GM18870 (cell line): ENCODE data around the gene FLRT2.

ENCODE experiments used
- ATAC-seq: cut with Tn5 transposase; IDR thresholded peaks from one replicate; pipeline ENCODE4 v1.9.1; 2021; ENCODE audit warnings: moderate library complexity; ENCODE audit not compliant: unreplicated experiment

Gene FLRT2

DNA sequence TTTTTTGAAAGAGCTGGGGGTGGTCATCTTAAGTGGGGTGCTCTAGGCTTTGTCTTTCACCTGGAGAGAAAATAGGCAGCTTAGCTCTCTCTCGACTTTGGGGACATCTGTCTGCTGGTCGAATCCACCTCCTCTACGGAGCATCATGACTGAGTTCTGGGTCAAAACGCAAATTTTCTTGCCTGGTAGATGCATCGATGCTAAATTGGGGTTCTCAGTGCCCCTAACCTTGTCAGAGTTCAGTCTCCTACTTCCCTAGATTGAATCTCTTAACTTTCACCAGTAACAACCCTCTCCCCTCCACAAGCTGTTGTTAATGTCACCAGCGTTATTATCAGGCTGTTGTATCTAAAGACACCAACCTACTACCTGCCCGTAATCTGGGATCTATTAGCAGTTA lies 682 bp downstream of the FLRT2 start:
- ATAC-seq = no peak

DNA sequence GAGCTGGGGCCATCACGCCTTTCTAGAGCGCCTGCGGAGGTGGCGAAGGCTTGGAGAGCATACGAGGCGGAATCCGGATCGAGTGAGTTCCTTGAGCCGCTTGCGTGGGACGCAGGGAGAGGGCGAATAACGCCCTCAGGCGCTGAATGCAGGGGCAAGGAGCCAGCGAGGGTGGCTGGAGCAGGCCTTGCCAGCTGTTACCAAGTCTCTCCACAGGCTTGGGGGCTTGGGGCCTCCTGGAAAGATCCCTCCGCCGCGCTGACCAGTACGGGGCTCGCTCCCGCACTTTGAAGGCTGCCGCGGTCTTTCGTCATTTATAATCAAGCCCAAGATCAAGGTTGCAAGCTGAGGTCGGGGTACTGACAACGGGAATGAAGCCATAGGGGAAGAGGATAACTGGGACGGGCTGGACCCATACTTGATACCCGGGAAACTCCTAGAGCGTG lies 1.2 kb downstream of the FLRT2 start:
- no peak for ATAC-seq

GRCh38 chr14:85531587-85532373 lies 1.8 kb downstream of the FLRT2 start:
- ATAC-seq = no peak

GRCh38 chr14:85532374-85533022 lies 2.6 kb downstream of the FLRT2 start:
- no peak for ATAC-seq

GRCh38 chr14:85533023-85533860 lies 3.3 kb downstream of the FLRT2 start:
- ATAC-seq = no peak

DNA sequence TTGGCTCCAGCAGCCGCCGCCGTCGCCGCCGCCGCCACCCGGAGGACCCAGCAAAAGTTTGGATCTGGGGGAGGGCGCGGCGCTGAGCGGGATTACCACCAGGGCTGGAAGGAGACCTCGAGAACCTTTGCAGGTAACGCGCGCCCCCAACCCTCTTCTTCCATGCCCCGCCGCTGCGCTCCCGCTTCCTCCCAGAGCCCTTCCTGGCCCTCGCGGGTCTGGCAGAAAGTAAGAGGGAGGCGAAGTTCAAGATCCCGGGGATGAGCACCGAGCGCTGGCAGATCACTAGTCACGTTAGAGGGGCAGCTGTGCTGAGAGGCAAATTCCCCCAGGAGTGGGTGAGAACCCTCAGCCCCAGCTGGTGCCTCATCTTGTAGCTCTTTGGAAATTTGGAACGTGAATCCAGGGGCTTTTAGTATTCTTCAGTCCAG lies 3.9 kb downstream of the FLRT2 start:
- ATAC-seq = no peak

DNA sequence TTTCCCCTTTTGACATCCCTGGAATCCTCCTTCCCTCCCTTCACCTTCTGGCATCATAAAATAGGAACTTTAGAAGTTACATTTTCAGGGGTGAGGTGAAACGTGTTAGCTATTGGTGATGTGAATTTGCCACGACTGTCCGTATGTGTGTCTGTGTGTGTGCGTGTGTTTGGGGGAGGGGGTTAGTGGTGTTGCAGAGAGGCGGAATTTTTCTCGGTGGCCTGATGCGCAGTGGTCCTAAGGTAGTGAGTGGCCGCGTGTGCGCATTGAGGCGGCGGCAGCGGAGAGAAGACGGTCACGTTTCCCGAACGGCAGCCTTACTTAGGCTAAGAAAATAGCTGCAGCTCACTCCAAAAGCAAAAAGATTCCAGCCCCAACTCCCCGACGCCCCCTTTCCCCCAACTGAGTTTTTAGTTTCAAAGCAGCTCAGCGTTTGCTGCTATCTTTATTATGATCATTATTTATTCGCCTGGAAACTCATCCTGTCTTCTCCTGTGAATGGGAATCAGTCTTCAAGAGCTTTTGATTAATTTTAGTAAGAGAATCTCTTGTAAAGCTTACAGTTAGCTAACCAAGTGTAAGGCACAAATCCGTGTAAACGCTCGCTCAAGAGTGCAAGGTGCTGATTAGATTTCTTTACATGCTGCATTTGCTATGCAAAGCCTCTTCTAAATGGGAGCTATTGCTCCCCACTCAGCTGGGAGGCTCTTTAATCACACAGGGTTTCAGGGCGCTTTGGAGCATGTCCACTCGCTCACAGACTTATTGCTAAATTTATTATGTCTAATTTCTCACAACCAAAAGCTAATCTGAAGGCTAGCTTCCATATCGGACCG lies 4.7 kb downstream of the FLRT2 start:
- no peak for ATAC-seq

DNA sequence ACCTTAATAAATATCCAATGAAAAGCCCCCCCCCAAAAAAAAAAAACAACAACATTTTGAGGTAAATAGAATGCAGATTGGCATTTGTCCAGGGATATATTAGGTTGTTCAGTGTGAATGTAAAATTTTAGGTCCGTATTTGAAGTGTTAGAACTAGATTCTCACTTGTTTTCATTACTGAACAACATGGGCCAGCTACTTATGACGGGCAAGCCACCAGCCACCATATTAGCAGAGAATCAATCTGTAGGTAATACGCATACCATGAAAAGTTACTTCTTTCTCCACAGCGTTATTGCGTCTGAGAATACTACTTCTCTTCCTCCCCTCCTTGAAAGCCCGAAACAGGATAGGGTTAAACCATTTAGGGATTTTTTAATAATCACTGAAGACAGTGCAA lies 5.4 kb downstream of the FLRT2 start:
- ATAC-seq = no peak

DNA sequence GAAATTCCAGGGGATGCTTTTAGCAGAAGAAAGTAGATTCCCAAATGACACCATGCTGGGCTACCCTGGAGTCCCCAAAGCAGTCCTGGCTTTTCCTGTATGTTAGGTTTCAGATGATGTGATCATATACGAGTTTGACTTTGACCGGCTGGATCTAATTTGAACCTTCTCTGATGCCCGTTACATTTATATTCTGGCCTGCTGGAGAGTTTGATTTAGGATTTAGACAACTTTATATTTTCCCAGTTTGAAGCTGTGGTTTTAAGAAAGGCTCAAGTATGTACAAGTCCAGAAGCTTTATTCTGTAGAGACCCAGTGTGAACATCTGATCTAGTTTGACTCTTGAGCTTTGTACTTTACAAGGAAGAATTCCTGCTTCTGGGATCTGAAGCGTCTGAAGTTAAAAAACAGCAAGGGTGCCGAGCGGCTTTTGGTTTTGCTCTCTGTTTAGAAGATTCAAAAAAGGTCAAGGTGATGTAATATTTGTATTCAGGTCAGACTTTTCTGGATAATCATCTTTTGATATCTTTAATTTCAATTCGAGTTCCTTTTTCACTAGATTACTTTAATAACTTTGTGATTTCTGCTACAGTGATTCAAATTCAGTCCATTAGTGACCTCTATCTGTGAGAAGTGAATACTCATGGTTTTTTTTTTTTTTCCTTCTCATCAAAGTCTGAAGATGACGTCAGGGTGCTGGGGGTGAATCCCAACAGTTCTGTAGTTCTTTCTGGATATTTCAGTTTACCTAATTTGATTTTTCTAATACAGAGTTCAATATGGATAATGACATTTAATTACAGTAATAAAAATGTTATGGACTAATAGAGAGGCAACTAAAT lies 6.3 kb downstream of the FLRT2 start:
- ATAC-seq = no peak

- no peak for ATAC-seq
Observed at GRCh38 chr14:85536833-85537190, 6.9 kb downstream of the FLRT2 start.

GRCh38 chr14:85537526-85537925 lies 7.6 kb downstream of the FLRT2 start:
- ATAC-seq = no peak

DNA sequence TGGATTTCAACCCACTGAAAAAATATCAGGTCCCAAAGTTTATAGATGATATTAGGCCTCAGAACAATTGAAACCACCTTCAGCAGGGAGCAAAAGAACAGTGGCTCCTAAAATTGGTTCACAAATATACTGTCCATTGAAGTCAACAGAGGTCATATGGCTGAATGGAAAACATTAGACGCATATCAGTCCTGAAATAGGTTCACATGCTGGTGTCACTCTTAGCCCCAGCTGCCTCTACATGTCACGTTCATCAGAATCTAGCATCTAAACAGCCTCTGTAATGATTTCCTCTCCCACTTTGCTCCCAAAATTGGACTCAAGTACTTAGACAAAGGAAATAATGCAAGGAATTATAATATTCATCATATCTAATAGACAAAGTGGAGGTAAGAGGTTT lies 8.7 kb downstream of the FLRT2 start:
- no peak for ATAC-seq

- no peak for ATAC-seq
Observed at GRCh38 chr14:85539510-85539909, 9.6 kb downstream of the FLRT2 start.

- no peak for ATAC-seq
Observed at GRCh38 chr14:85542623-85543022, 12.7 kb downstream of the FLRT2 start.

DNA sequence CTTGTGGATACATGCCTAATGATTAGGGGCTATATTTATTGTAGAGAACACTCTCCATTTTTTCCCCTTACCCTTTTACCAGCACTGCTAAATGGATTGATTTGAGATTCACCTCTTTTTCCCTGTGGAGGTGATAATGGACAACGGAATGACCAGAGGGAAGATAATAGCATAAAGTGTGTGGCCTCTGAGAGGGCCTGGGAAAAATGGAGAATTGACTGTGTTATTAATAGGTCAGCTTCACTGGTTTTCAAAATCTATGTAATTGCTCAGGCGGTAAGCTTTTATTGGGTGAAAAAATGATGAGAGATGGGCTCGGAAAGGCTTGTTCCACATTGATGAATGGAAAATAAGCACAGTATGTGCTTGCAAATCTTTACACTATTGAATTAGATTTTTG lies 15.8 kb downstream of the FLRT2 start:
- no peak for ATAC-seq

DNA sequence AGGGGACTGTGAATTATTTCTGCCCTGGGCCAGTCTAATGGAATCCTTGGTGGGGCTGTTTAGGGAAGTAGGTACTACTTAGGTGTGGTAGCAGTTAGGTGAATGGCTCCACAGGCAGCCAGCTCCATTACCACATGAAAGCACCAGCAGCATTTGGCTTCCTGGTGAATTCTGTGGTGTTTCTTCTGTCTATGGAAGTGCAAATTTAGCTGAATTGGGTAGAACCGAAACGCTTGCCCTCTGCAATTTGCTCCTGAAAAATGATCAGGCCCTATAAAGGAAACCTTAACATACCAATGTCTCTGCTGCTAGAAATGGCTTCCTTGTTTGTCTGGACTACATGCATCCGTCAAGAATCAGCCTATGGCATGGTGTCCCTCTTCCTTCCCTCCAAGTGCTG lies 16.4 kb downstream of the FLRT2 start:
- no peak for ATAC-seq

DNA sequence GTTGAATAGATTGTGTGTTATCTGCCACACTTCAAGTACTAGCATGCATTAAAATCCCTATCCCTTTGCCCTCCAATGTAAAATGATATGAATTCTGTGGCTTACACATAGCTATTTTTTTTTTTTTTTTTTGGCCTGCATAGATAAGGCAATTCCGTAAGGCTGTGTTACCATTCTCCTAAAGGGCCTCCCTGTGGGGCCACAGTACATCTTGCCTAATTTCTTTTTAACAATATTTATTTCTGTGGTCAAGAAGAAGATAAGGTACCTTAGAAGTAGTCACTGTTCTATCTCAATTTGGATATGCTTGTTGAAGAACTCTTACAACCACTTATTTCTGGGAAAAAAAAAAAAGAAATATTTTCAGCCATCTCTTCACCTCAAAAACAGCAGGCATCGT lies 19.8 kb downstream of the FLRT2 start:
- no peak for ATAC-seq

GRCh38 chr14:85554106-85554505 lies 24.2 kb downstream of the FLRT2 start:
- ATAC-seq = no peak

DNA sequence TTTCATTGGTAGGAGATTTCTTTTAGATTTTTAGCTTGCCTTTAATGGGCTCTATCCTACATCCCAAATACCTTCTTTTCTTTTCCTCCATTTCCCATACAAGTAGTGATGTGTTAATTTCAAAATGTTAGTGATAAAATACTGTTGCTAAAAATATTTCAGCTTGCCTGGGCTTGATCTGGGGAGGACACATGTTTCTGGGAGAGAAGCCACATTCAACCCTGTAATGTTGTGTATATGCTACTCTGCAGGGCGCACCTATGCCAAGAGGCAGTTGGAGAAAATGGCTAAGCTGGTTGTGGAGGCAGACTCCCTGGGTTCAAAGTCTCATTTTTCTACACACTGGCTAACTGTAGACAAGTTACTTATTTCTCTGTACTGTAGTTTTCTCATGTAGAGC lies 26.3 kb downstream of the FLRT2 start:
- ATAC-seq = no peak

- no peak for ATAC-seq
Observed at GRCh38 chr14:85558505-85558904, 28.6 kb downstream of the FLRT2 start.
